Activated CD4-positive, CD25-positive, alpha-beta regulatory T cell treated with anti-CD3 and anti-CD28 coated beads, Interleukin-2, amount 50 U/mL, for 24 hours (primary cell): ENCODE measurements around the gene KRTAP5-6.

Source experiments
- ATAC-seq, 2 donors: fragments of 150-1000 bp; cut with Tn5 transposase; one replicate each; pipeline ENCODE4 v1.10.0; 2021; ENCODE audit warnings: mild to moderate bottlenecking in 1 of 2, moderate library complexity in 1 of 2

KRTAP5-6 gene, protein sequence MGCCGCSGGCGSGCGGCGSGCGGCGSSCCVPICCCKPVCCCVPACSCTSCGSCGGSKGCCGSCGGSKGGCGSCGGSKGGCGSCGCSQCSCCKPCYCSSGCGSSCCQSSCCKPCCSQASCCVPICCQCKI

GRCh38 chr11:1696608-1697570 is at the start of gene KRTAP5-6:
TSS of gene KRTAP5-6 (plus strand) at chr11:1697195. CDS start at chr11:1697246, 51 bp downstream.
- no peak for ATAC-seq

DNA sequence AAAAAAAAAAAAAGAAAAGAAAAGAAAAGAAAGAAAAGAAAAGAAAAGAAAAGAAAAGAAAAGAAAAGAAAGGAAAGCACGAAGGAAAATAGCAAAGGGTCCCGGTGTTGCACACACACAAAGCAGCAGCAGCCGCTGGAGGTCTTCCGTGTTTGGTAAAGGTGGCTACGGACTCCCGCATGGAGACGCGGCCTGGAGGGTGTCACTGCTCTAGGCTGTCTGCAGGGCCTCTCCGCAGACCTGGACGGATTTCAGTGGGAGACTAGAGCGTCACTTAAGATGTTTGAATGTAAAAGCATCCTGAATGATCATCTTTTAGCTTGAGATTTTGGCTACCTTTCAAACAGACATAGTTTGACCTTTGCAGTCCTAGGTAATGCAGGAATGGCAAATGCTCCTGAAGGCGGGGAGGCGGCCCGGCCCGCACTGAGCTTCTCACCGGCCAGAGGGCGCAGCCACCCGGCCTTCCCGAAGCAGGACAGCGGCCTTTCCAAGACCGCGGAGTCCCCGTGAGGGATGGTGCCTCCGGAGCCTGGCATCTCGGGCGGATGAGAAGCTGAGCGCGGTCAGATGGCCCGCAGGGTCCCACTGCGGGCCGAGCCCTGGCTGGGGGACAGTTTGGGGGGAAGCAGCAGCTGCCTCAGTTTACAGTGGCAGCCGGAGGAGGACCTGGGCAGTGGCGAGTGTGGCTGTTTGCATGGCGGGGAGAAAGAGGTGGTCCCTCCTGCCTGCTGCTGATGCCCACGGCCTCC is 48.9 kb upstream of the KRTAP5-6 start:
- ATAC-seq, result no peak

- no peak for ATAC-seq
Measured at GRCh38 chr11:1648653-1649420, 48.2 kb upstream of the KRTAP5-6 start.

DNA sequence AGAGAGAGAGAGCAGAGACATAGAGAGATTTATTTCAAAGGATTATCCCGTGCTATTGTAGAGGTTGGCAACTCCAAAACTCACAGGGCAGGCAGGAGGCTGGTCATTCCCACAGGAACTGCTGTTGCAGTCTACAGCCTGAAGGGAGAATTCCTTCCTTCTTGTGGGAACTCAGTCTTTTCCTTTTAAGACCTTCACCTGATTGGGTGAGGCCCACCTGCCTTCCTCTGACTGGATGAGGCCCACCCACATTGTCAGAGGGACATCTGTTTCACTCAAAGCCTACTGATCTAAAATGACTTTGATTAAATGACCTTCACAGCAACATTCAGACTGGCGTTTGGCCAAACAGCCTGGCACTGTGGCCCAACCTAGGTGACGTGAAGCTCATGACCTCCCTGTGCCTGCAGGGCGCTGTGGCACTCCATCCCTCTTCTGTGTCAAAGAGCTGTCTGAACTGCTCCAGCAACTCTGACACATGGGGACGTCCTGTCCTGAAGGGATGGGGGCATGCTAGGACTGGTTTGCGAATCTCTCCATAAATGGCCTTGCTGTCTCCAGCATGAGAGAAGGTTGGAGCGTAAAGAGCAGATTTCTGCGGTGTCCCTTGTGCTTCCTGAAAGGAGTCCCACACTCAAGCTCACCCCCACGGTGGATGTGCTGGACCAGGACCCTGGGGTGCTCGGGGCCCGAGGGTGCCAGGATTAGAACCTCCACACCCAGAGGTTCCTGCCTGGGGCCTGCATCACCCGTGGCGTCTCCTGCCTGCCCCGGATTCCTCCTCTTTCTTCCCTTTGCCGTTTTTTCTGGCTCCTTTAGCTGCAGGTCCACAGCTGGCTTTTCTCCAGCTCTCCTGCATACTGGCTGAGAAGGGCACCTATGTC is 46.7 kb upstream of the KRTAP5-6 start:
- ATAC-seq, result no peak

GRCh38 chr11:1650918-1651262 is 46.1 kb upstream of the KRTAP5-6 start:
- no peak for ATAC-seq

DNA sequence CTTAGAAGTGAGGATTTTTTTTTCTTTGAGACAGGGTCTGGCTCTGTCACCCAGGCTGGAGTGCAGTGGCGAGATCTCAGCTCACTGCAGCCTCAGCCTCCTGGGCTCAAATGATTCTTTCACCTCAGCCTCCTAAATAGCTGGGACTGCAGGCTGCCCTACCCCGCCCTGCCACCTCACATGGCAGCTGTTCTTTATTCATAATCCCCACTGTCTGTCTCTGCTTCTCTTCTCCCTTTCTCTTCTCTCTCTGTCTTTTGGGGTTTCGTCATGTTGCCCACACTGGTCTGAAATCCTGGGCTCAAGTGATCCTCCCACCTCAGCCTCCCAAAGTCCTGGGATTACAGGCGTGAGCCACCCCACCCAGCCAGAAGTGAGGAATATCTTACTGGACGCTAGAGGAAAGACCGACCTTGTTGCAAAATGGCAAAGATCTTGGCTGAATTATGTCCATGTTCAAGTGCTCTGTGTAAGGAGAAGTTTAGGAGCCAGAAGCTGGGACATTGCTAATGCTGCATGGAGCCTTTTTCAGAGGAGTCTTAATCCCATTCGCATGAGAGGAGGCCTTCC is 45.5 kb upstream of the KRTAP5-6 start:
- no peak for ATAC-seq

- no peak for ATAC-seq
Measured at GRCh38 chr11:1652026-1652425, 45.0 kb upstream of the KRTAP5-6 start.

GRCh38 chr11:1652442-1652770 is 44.6 kb upstream of the KRTAP5-6 start:
- no peak for ATAC-seq

DNA sequence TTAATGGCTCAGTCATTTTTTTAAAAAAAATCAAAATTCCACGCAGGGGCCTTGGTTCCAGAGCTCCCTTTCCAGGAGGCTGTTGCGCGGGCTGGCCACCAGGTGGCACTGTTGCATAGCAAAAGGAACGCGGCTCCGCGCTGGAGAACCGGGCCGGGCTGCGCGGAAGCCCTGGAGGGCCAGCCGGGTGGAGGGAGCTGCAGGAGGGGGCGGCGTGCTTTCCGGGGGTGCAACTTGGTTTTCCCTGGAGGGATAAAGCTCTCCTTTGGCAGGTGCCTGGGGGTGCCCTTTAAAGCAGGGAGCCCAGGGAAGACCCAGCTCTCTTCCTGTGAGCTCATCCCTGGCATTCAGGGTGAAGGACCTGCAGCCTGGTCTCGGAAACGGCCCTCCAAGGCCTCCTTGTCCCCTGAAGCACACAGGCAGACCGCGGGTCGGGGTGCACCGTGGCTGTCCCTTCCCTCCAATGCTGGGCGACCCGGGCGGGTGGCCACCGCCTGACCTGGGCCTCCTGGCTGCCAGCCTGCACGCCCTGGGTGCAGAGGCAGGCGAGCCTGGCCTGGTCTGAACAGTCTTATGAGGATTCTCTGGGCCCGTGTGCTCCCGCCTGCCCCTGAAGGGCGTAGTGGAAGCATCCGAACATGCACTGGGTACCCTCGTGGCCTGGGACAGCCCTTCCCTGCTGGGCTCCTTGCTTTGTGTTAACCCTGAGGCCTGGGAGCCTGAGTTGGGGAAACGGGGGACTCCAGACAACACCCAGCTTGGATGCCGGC is 44.0 kb upstream of the KRTAP5-6 start:
- peak; percentile 63 to 76 for ATAC-seq

GRCh38 chr11:1653541-1654387 is 43.2 kb upstream of the KRTAP5-6 start:
- ATAC-seq, result no peak

- no peak for ATAC-seq
Measured at GRCh38 chr11:1654388-1655167, 42.4 kb upstream of the KRTAP5-6 start.

- ATAC-seq, result no peak
Measured at GRCh38 chr11:1655168-1656060, 41.6 kb upstream of the KRTAP5-6 start.

DNA sequence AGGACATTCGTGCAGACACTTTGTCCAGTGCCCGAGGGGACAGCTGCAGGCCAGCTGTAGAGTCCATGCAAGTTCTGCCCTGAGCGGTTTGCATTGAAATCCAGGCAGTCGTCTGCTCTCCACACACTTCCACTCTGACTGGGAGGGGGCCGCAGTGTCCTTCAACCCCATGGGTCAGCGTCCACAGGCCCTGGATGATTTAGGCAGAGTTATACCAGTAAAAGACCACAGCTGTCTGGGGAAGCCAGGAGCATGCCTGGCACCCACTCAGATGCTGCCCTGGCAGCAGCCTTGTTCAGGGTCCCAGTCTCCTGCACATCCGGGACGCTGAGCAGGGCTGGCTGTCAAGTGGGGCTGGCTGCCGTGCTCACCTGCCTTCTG is 40.9 kb upstream of the KRTAP5-6 start:
- ATAC-seq, result no peak

DNA sequence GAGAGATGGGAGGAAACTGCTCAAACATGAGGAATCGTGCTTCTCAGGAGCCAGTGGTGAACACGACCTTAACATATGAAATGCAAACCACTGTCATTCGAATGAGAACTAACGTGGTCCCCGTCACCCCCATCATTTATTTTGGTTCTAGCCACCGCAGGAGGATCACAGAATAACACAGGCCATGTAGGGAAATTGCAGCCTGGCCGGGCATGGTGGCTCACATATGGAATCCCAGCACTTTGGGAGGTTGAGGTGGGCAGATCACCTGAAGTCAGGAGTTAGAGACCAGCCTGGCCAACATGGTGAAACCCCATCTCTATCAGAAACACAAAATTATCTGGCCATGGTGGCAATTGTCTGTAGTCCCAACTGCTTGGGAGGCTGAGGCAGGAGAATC is 40.3 kb upstream of the KRTAP5-6 start:
- ATAC-seq, result no peak

GRCh38 chr11:1659506-1659905 is 37.5 kb upstream of the KRTAP5-6 start:
- no peak for ATAC-seq

DNA sequence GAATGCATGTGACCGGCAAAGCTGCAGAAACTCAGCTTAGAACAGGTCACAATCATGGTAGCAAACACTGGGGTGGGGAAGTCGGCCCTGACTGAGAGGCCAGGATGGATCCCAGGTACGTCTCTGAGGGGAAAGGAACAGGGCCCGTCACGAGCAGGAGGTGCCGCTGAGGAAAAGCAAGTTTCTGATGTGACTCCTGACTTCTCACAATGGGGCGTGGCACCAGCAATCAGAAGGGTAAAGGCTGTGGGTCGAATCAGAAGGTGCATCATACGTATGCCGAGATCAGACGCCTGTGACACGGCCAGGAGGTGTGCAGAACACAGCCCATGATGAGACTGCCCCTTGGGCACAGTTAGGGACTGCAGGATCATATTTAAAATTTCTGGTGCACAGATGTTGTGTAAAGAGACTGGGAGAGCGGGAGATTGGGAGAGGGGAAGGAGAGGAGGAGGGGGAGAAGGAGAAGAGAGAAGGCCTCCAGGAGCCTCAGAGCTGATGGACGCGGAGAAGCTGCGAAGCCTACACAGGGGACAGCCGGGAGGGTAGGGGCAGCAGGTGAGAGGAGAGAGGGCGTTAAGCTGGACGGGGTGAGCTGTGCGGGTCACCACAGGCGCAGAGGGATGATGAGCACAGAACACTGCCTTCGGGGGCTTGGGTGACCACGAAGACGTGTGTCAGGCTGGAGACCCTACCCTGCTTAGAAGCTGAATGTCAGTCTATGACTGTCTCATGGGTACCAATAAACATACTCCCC is 36.7 kb upstream of the KRTAP5-6 start:
- ATAC-seq, result no peak
